Peyer's patch (tissue), 4 donors: Measurements from ENCODE around the gene SPEF2. TPM values are rescaled to one million over a fixed set of nuclear protein-coding genes. Genes with fewer than 3 reads are reported as not detected.

Experiments used
- DNase-seq, 3 donors: peaks; one replicate each; pipeline ENCODE4 v3.0.0-alpha.2; 2017 to 2019
- H3K27ac ChIP-seq, 4 donors: fragments of 200-600 bp; sonication (generic); one replicate each; pipeline ENCODE4 v1.5.1; 2016 to 2019
- H3K27me3 ChIP-seq, 2 donors: fragments of 200-600 bp; sonication (generic); one replicate each; pipeline ENCODE4 v1.5.1; 2019
- H3K36me3 ChIP-seq, 3 donors: fragments of 200-600 bp; sonication (generic); one replicate each; pipeline ENCODE4 v1.5.1; 2016 to 2019
- H3K4me1 ChIP-seq, 4 donors: fragments of 200-600 bp; sonication (generic); one replicate each; pipeline ENCODE4 v1.5.1; 2016 to 2019
- H3K4me3 ChIP-seq, 4 donors: fragments of 200-600 bp; sonication (generic); 1 replicate in 3 of 4; 2 replicates in 1 of 4; pipeline ENCODE4 v1.5.1; 2016 to 2019; ENCODE audit warnings: mild to moderate bottlenecking in 1 of 4
- H3K9me3 ChIP-seq, 4 donors: fragments of 200-600 bp; sonication (generic); one replicate each; pipeline ENCODE4 v1.5.1; 2016 to 2019; ENCODE audit warnings: mild to moderate bottlenecking in 1 of 4
- CTCF ChIP-seq, 6 experiments: fragments of 450-650 bp in 4 of 6; fragments of 200-600 bp in 2 of 6; sonication (generic) in 1 of 6; IDR thresholded peaks; one replicate each; pipeline ENCODE4 v1.5.1; 2017 to 2019; ENCODE audit warnings: antibody characterized with exemption in 6 of 6, mild to moderate bottlenecking in 3 of 6, moderate library complexity in 1 of 6
- POLR2A ChIP-seq, 2 donors: fragments of 450-650 bp; IDR thresholded peaks; one replicate each; pipeline ENCODE4 v1.5.1; 2017; ENCODE audit warnings: antibody characterized with exemption in 2 of 2, mild to moderate bottlenecking in 2 of 2, moderate library complexity in 2 of 2
- total RNA-seq, 4 donors: library from RNA; depleted of rRNA; stranded (reverse); fragments of >200 nt; gene quantifications; one replicate each; pipeline ENCODE4 v1.1.0, GENCODE V29; 2016

SPEF2 gene
- total RNA-seq, 4 donors from 2014 or later: 2.5 to 8.8 (median 5.1) TPM

DNA sequence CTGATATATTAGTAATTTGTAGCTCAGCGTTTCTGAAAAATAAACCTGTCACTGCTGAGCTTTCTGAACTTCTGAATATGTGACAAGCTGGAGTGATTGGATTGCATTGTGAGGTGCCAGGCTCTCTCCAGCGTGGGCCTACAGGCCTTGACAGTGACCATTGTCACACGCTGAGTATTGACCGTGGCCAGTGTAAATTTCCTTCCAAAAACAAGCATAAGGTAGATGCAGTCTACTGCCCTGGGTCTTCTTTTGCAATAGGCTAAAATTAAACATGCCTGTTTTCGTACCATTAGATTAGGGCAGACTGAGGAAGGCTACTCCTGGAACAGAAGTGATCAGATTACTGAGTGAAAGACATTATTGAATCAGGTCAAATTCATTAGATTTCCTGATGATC, 60.2 kb downstream of the SPEF2 start:
- H3K4me3 ChIP-seq: no peak overlapping the region
- no peak overlapping the region for H3K27ac ChIP-seq
- TF ChIP-seq CTCF (IDR thresholded peaks at IDR 0.05) (no peak), POLR2A (IDR thresholded peaks at IDR 0.05) (no peak)
- H3K36me3 ChIP-seq: no peaks in the 10 kb centered on the region
- no peaks in the 10 kb centered on the region for H3K27me3 ChIP-seq
- H3K9me3 ChIP-seq: no peaks in the 10 kb centered on the region
- peaks cover 0 to 6% (median 0%) of the 10 kb centered on the region in 4 donors for H3K4me1 ChIP-seq
- DNase-seq: no peak

- Histone ChIP-seq H3K4me3 (no peak overlapping the region), H3K9me3 (no peaks in the 10 kb centered on the region), H3K27ac (no peak overlapping the region), H3K4me1 (no peaks in the 10 kb centered on the region), H3K27me3 (no peaks in the 10 kb centered on the region), H3K36me3 (no peaks in the 10 kb centered on the region)
- no peak for DNase-seq
- TF ChIP-seq POLR2A (IDR thresholded peaks at IDR 0.05): no peak
- TF ChIP-seq CTCF (IDR thresholded peaks at IDR 0.05): no peak
Observed at GRCh38 chr5:35678661-35679060, 61.0 kb downstream of the SPEF2 start.

DNA sequence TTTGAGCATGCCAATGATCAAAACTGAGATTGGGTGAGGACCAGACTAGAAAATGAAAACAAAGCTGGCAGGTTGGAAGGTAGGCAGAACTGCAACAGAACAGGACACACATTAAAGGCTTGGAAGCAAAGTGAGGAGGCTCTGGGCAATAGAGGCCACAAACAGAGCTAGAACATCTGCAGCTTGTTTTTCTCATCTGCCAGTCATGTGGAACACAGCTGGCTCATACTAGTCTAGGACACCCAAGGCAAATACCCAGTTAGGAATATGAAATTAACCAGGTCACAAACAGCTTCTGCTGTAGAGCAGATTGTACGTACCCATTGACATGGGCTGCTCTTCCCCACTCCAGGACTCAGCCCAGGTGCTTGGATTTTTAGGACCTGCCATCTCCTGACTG, 61.7 kb downstream of the SPEF2 start:
- DNase-seq: no peak
- H3K4me3 ChIP-seq: no peak overlapping the region
- no peaks in the 10 kb centered on the region for H3K36me3 ChIP-seq
- no peaks in the 10 kb centered on the region for H3K9me3 ChIP-seq
- no peak overlapping the region for H3K27ac ChIP-seq
- TF ChIP-seq CTCF (IDR thresholded peaks at IDR 0.05) (no peak), POLR2A (IDR thresholded peaks at IDR 0.05) (no peak)
- no peaks in the 10 kb centered on the region for H3K27me3 ChIP-seq
- H3K4me1 ChIP-seq: no peaks in the 10 kb centered on the region

DNA sequence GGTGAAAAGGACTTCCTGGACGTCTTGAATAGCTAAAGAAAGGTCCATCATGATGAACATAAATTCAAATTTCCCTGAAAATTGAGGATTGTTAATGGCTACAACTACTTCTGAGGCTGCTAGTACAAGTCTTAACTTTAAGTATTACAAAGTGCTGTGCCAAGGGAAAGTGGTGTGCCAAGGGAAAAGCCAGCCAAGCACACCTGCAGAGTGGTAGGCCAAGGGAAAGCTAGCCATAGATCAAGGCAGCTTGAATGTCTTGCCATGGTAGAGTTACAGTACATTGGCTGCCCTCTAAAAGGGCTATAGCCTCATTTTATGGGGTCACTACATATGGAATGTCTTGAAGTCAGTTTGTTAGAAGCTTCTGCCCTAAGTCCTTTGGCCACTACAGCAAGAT, 64.2 kb downstream of the SPEF2 start:
- Histone ChIP-seq H3K4me1 (no peaks in the 10 kb centered on the region), H3K4me3 (no peak overlapping the region), H3K36me3 (no peaks in the 10 kb centered on the region), H3K27me3 (no peaks in the 10 kb centered on the region), H3K9me3 (no peaks in the 10 kb centered on the region), H3K27ac (no peak overlapping the region)
- no peak for TF ChIP-seq CTCF (IDR thresholded peaks at IDR 0.05)
- TF ChIP-seq POLR2A (IDR thresholded peaks at IDR 0.05): no peak
- DNase-seq: no peak

DNA sequence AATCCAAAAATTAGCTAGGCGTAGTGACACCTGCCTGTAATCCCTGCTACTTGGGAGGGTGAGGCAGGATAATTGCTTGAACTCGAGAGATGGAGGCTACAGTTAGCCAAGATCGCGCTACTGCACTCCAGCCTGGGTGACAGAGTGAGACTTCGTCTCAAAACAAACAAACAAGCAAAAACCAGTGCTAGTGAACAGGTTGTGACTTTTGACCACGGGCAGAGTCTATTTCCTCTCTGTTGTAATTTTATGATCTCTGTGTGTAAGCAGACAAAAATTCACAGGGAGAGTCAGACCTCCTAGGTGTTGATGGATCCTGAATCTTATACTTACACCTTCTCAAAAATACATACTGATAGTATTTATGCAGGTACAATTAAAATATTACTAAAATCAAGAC, 65.8 kb downstream of the SPEF2 start:
- H3K27ac ChIP-seq: no peak overlapping the region
- H3K27me3 ChIP-seq: no peaks in the 10 kb centered on the region
- H3K4me3 ChIP-seq: no peak overlapping the region
- H3K36me3 ChIP-seq: no peaks in the 10 kb centered on the region
- no peaks in the 10 kb centered on the region for H3K9me3 ChIP-seq
- H3K4me1 ChIP-seq: no peaks in the 10 kb centered on the region
- TF ChIP-seq POLR2A (IDR thresholded peaks at IDR 0.05) (no peak), CTCF (IDR thresholded peaks at IDR 0.05) (no peak)
- no peak for DNase-seq

- Histone ChIP-seq H3K27me3 (no peaks in the 10 kb centered on the region), H3K36me3 (no peaks in the 10 kb centered on the region), H3K4me3 (no peak overlapping the region), H3K27ac (no peak overlapping the region), H3K4me1 (no peaks in the 10 kb centered on the region), H3K9me3 (no peaks in the 10 kb centered on the region)
- TF ChIP-seq POLR2A (IDR thresholded peaks at IDR 0.05): no peak
- TF ChIP-seq CTCF (IDR thresholded peaks at IDR 0.05): no peak
- DNase-seq: no peak
Observed at GRCh38 chr5:35685161-35685560, 67.5 kb downstream of the SPEF2 start.
